HG02943 (cell line): ENCODE data around the gene CNTNAP2.
"Not testable (repeated sequence)": the region's sequence is repeated elsewhere in the genome, so short reads cannot be mapped to it uniquely, and the experiment has no call there.

Experiments used
- ATAC-seq: cut with Tn5 transposase; IDR thresholded peaks from one replicate; pipeline ENCODE4 v1.9.1; 2021; ENCODE audit warnings: mild to moderate bottlenecking, low read depth, moderate library complexity; ENCODE audit not compliant: unreplicated experiment

Gene CNTNAP2

GRCh38 chr7:148331456-148331855 lies 2214.9 kb downstream of the CNTNAP2 start:
- not testable (repeated sequence) for ATAC-seq

GRCh38 chr7:148332191-148333186 lies 2215.9 kb downstream of the CNTNAP2 start:
- no peak for ATAC-seq

GRCh38 chr7:148334441-148334956 lies 2217.9 kb downstream of the CNTNAP2 start:
- no peak for ATAC-seq

GRCh38 chr7:148334959-148335577 lies 2218.5 kb downstream of the CNTNAP2 start:
- ATAC-seq, result no peak

- no peak for ATAC-seq
Measured at GRCh38 chr7:148335790-148336189, 2219.2 kb downstream of the CNTNAP2 start.

GRCh38 chr7:148336411-148336810 lies 2219.8 kb downstream of the CNTNAP2 start:
- ATAC-seq, result no peak

- ATAC-seq, result no peak
Measured at GRCh38 chr7:148337246-148337965, 2220.8 kb downstream of the CNTNAP2 start.

GRCh38 chr7:148337995-148338747 lies 2221.6 kb downstream of the CNTNAP2 start:
- no peak for ATAC-seq

GRCh38 chr7:148340438-148341280 lies 2224.1 kb downstream of the CNTNAP2 start:
- no peak for ATAC-seq

GRCh38 chr7:148344406-148344805 lies 2227.8 kb downstream of the CNTNAP2 start:
- ATAC-seq, result no peak

GRCh38 chr7:148347981-148348380 lies 2231.4 kb downstream of the CNTNAP2 start:
- no peak for ATAC-seq

- no peak for ATAC-seq
Measured at GRCh38 chr7:148348466-148348865, 2231.9 kb downstream of the CNTNAP2 start.

GRCh38 chr7:148356303-148356702 lies 2239.7 kb downstream of the CNTNAP2 start:
- ATAC-seq, result no peak

GRCh38 chr7:148362541-148362940 lies 2245.9 kb downstream of the CNTNAP2 start:
- no peak for ATAC-seq

- ATAC-seq, result no peak
Measured at GRCh38 chr7:148367731-148368475, 2251.3 kb downstream of the CNTNAP2 start.

GRCh38 chr7:148368562-148368961 lies 2252.0 kb downstream of the CNTNAP2 start:
- no peak for ATAC-seq

- ATAC-seq, result no peak
Measured at GRCh38 chr7:148371280-148371937, 2254.8 kb downstream of the CNTNAP2 start.
